Activated naive CD8-positive, alpha-beta T cell (primary cell): ENCODE measurements around the gene CALN1.

Experiments
- H3K27ac Mint-ChIP-seq: one replicate; pipeline ENCODE4 v1.8.0; 2021; ENCODE audit warnings: mixed read lengths
- H3K27me3 Mint-ChIP-seq: one replicate; pipeline ENCODE4 v1.8.0; 2021; ENCODE audit warnings: mixed read lengths
- H3K36me3 Mint-ChIP-seq: one replicate; pipeline ENCODE4 v1.8.0; 2021; ENCODE audit warnings: mixed read lengths
- H3K4me1 Mint-ChIP-seq: one replicate; pipeline ENCODE4 v1.8.0; 2021; ENCODE audit warnings: low read depth, mixed read lengths
- H3K4me3 Mint-ChIP-seq: one replicate; pipeline ENCODE4 v1.8.0; 2021; ENCODE audit warnings: mild to moderate bottlenecking, mixed read lengths
- H3K9me3 Mint-ChIP-seq: one replicate; pipeline ENCODE4 v1.8.0; 2021; ENCODE audit warnings: low read depth, mixed read lengths

CALN1 gene

GRCh38 chr7:72430531-72430930, 18.4 kb upstream of the CALN1 start:
- Mint-ChIP-seq H3K9me3 (no peaks in the 10 kb centered on the region), H3K27ac (no peak overlapping the region), H3K4me1 (no peaks in the 10 kb centered on the region), H3K36me3 (no peaks in the 10 kb centered on the region), H3K4me3 (no peak overlapping the region), H3K27me3 (no peaks in the 10 kb centered on the region)

- Mint-ChIP-seq H3K9me3 (no peaks in the 10 kb centered on the region), H3K4me1 (no peaks in the 10 kb centered on the region), H3K27me3 (no peaks in the 10 kb centered on the region), H3K4me3 (no peak overlapping the region), H3K27ac (no peak overlapping the region), H3K36me3 (no peaks in the 10 kb centered on the region)
These were observed 17.2 kb upstream of the CALN1 start for GRCh38 chr7:72429316-72429715.

DNA sequence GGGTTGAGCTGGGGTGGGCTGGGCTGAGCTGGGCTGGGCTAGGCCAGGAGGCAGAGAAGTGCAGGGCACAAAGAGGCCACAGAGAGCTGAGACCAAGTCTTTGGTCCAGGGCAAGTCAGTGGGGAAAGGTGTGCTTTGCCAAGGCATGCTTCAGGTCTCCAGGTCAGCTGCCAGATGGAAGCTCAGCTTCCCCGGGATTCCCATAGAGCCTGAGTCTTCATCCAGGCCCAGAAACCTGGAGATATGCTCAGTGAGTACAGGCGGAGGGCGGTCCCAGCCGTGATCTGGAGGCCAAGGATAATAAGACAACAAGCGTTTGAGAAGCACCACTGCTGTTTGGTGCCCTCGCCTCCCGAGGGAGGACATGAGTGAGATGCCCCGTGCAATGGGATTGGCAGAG, 4.7 kb upstream of the CALN1 start:
- Mint-ChIP-seq H3K9me3 (no peaks in the 10 kb centered on the region), H3K4me3 (no peak overlapping the region), H3K27ac (no peak overlapping the region), H3K27me3 (no peaks in the 10 kb centered on the region), H3K4me1 (no peaks in the 10 kb centered on the region), H3K36me3 (no peaks in the 10 kb centered on the region)

DNA sequence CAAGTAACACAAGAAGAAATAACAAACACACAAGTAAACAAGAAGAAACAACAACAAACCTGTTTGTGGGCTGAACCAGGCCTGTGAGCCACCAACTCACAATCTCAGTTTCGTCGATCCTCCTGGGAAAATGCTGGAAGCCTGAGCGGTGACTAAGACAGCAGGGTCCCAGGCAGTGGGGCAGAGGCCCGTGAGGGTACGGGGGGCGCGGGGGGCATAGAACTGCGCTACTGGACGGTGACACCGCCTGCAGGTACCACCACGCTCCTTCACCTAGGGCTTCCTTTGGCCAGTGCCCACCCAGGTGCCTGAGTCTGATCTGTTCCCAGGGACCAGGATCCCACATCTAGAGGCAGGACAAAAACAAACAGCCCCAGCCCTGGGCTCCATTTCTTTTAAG, 3.4 kb upstream of the CALN1 start:
- H3K27ac Mint-ChIP-seq: no peak overlapping the region
- no peak overlapping the region for H3K4me3 Mint-ChIP-seq
- no peaks in the 10 kb centered on the region for H3K36me3 Mint-ChIP-seq
- no peaks in the 10 kb centered on the region for H3K27me3 Mint-ChIP-seq
- no peaks in the 10 kb centered on the region for H3K4me1 Mint-ChIP-seq
- no peaks in the 10 kb centered on the region for H3K9me3 Mint-ChIP-seq

DNA sequence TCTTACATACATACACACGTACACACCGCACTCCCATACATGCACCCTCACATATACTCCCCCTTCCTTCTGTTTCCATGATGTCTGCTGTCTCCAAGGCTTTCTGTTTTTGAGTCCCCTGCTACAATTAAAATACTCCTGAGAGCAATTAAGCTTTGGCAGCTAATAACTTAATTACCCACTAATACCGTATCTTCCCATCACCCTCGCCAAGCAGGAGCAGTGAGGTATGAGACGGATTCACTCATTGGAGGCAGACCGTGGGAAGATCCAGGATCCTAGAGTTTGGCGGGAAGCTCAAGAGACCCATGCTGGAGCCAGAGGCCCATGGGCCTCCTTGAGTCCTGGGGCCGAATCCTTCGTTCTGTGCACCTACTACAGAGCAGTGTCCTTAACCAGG, 1.7 kb upstream of the CALN1 start:
- H3K36me3 Mint-ChIP-seq: no peaks in the 10 kb centered on the region
- no peak overlapping the region for H3K4me3 Mint-ChIP-seq
- no peaks in the 10 kb centered on the region for H3K9me3 Mint-ChIP-seq
- no peak overlapping the region for H3K27ac Mint-ChIP-seq
- H3K27me3 Mint-ChIP-seq: no peaks in the 10 kb centered on the region
- no peaks in the 10 kb centered on the region for H3K4me1 Mint-ChIP-seq

GRCh38 chr7:72413290-72413689, 1.2 kb upstream of the CALN1 start:
- Mint-ChIP-seq H3K4me1 (no peaks in the 10 kb centered on the region), H3K36me3 (no peaks in the 10 kb centered on the region), H3K27me3 (no peaks in the 10 kb centered on the region), H3K27ac (no peak overlapping the region), H3K4me3 (no peak overlapping the region), H3K9me3 (no peaks in the 10 kb centered on the region)

GRCh38 chr7:72411419-72411818, 719 bp downstream of the CALN1 start:
- H3K4me1 Mint-ChIP-seq: no peaks in the 10 kb centered on the region
- no peak overlapping the region for H3K27ac Mint-ChIP-seq
- H3K36me3 Mint-ChIP-seq: no peaks in the 10 kb centered on the region
- H3K27me3 Mint-ChIP-seq: no peaks in the 10 kb centered on the region
- H3K9me3 Mint-ChIP-seq: peaks cover 3% of the 10 kb centered on the region
- H3K4me3 Mint-ChIP-seq: no peak overlapping the region

DNA sequence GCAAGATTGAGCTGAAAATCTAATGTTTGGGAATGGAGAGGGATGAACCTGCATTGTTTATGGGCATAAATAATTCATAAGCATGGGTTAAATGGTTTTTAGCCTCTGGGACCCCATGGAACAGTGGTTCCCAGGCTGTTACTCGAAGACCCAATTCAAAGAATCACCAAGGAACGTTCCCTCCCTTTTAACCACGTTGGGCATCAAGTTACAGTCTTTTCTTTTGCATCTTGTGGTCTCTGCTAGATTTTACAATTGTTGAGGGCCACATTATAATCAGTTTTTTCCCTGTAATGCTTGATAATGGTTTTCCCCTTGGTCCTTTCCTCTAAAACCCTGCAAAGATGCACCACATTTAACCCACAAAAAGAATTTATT, 2.5 kb downstream of the CALN1 start:
- no peak overlapping the region for H3K4me3 Mint-ChIP-seq
- no peaks in the 10 kb centered on the region for H3K36me3 Mint-ChIP-seq
- H3K27ac Mint-ChIP-seq: no peak overlapping the region
- H3K9me3 Mint-ChIP-seq: peaks cover 3% of the 10 kb centered on the region
- H3K4me1 Mint-ChIP-seq: no peaks in the 10 kb centered on the region
- peaks cover 1% of the 10 kb centered on the region for H3K27me3 Mint-ChIP-seq

DNA sequence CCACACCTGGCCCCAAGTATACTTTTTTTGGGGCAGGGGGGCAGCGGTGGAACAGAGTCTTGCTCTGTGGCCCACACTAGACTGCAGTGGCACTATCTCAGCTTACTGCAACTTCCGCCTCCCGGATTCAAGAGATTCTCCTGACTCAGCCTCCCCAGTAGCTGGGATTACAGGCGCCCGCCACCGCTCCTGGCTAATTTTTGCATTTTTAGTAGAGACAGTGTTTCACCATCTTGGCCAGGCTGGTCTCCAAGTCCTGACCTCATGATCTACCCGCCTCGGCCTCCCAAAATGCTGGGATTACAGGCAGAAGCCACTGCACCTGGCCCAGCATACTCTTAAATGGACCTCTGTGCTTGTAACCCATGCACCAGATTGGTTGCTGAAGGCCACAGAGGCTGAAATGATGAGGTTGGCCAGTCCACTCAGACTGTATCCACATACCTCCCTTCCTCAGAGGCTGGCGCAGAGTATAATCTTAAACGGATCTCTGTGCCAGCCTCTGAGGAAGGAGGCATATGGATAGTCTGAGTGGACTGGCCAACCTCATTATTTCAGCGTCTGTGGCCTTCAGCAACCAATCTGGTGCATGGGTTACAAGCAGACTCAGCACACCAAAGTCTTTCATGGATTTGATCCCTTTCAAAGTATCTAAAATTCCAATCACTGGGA, 3.0 kb downstream of the CALN1 start:
- H3K4me3 Mint-ChIP-seq: no peak overlapping the region
- H3K27ac Mint-ChIP-seq: no peak overlapping the region
- H3K27me3 Mint-ChIP-seq: peaks cover 1% of the 10 kb centered on the region
- peaks cover 3% of the 10 kb centered on the region for H3K9me3 Mint-ChIP-seq
- H3K36me3 Mint-ChIP-seq: no peaks in the 10 kb centered on the region
- no peaks in the 10 kb centered on the region for H3K4me1 Mint-ChIP-seq

DNA sequence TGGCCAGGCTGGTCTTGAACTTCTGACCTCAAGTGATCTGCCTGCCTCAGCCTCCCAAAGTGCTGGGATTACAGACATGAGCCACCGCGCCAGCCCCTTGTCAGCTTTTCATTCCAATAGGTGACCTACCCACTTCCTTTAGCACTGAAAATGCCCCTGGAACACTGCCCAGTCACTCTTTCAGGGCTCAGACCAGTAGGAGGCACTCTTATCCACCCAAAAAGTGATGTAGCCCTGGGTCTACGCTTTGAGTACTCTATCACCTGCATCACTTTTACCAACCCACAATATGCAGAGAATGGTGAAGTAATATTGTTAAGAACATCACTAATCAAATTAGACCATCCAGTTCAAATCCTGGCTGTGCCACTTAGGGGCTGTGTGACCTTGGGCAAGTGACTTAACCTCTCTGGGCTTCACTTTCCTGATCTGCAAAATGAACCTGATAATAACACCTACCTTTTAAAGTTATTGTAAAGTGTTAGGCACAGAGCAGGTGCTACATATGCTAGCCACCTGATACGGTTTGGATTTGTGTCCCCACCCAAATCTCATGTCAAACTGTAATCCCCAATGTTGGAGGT, 5.2 kb downstream of the CALN1 start:
- Mint-ChIP-seq H3K4me1 (no peaks in the 10 kb centered on the region), H3K4me3 (no peak overlapping the region), H3K36me3 (no peaks in the 10 kb centered on the region), H3K27ac (no peak overlapping the region), H3K27me3 (peaks cover 6% of the 10 kb centered on the region), H3K9me3 (peaks cover 3% of the 10 kb centered on the region)

- Mint-ChIP-seq H3K4me3 (no peak overlapping the region), H3K4me1 (no peaks in the 10 kb centered on the region), H3K27ac (no peak overlapping the region), H3K36me3 (no peaks in the 10 kb centered on the region), H3K9me3 (peaks cover 3% of the 10 kb centered on the region), H3K27me3 (peaks cover 10% of the 10 kb centered on the region)
These were observed 6.3 kb downstream of the CALN1 start for GRCh38 chr7:72405871-72406270.

- Mint-ChIP-seq H3K4me3 (no peak overlapping the region), H3K27ac (no peak overlapping the region), H3K36me3 (no peaks in the 10 kb centered on the region), H3K9me3 (peaks cover 3% of the 10 kb centered on the region), H3K27me3 (peaks cover 10% of the 10 kb centered on the region), H3K4me1 (no peaks in the 10 kb centered on the region)
These were observed 6.7 kb downstream of the CALN1 start for GRCh38 chr7:72405418-72405817.

- H3K4me1 Mint-ChIP-seq: no peaks in the 10 kb centered on the region
- H3K9me3 Mint-ChIP-seq: peaks cover 3% of the 10 kb centered on the region
- no peaks in the 10 kb centered on the region for H3K36me3 Mint-ChIP-seq
- H3K4me3 Mint-ChIP-seq: no peak overlapping the region
- peaks cover 10% of the 10 kb centered on the region for H3K27me3 Mint-ChIP-seq
- no peak overlapping the region for H3K27ac Mint-ChIP-seq
These were observed 7.4 kb downstream of the CALN1 start for GRCh38 chr7:72404743-72405142.

- H3K27ac Mint-ChIP-seq: no peak overlapping the region
These were observed 8.6 kb downstream of the CALN1 start for GRCh38 chr7:72403458-72404076.

GRCh38 chr7:72394016-72394415, 18.1 kb downstream of the CALN1 start:
- no peak overlapping the region for H3K4me3 Mint-ChIP-seq
- peaks cover 7% of the 10 kb centered on the region for H3K9me3 Mint-ChIP-seq
- no peak overlapping the region for H3K27ac Mint-ChIP-seq
- no peaks in the 10 kb centered on the region for H3K4me1 Mint-ChIP-seq
- no peaks in the 10 kb centered on the region for H3K36me3 Mint-ChIP-seq
- no peaks in the 10 kb centered on the region for H3K27me3 Mint-ChIP-seq

More at GRCh38 chr7:72403458-72404076, 8.6 kb downstream of the CALN1 start:
- Mint-ChIP-seq H3K36me3 (no peaks in the 10 kb centered on the region), H3K4me1 (no peaks in the 10 kb centered on the region), H3K9me3 (peaks cover 3% of the 10 kb centered on the region), H3K4me3 (no peak overlapping the region), H3K27me3 (peaks cover 10% of the 10 kb centered on the region)
